ENCODE measurements around the gene TMSB4X.
"Not testable (repeated sequence)": the region's sequence is repeated elsewhere in the genome, so short reads cannot be mapped to it uniquely, and the experiment has no call there.

TMSB4X gene

GRCh38 chrX:12955882-12956703 lies 18.8 kb upstream of the TMSB4X start:
- DNase-seq (ENCODE audit: low read depth), result peak; percentile 84
- TF ChIP-seq CTCF (IDR thresholded peaks at IDR 0.05; ENCODE audit: low read length, missing control alignments), result no peak
- peak overlapping the region; percentile 14 for H3K4me3 ChIP-seq (replicated peaks; ENCODE audit: low read depth, low read length)

GRCh38 chrX:12956704-12957534 lies 18.0 kb upstream of the TMSB4X start:
- H3K4me3 ChIP-seq (replicated peaks; ENCODE audit: low read depth, low read length), result peak overlapping the region; percentile 14
- peak; percentile 64 for DNase-seq (ENCODE audit: low read depth)
- TF ChIP-seq CTCF (IDR thresholded peaks at IDR 0.05; ENCODE audit: low read length, missing control alignments), result no peak

- DNase-seq (ENCODE audit: low read depth), result no peak
- no peak overlapping the region for H3K4me3 ChIP-seq (replicated peaks; ENCODE audit: low read depth, low read length)
- no peak for TF ChIP-seq CTCF (IDR thresholded peaks at IDR 0.05; ENCODE audit: low read length, missing control alignments)
Observed at GRCh38 chrX:12958059-12958458, 16.9 kb upstream of the TMSB4X start.

GRCh38 chrX:12958461-12958860 lies 16.4 kb upstream of the TMSB4X start:
- TF ChIP-seq CTCF (IDR thresholded peaks at IDR 0.05; ENCODE audit: low read length, missing control alignments), result no peak
- H3K4me3 ChIP-seq (replicated peaks; ENCODE audit: low read depth, low read length), result no peak overlapping the region
- DNase-seq (ENCODE audit: low read depth), result no peak

- no peak for TF ChIP-seq CTCF (IDR thresholded peaks at IDR 0.05; ENCODE audit: low read length, missing control alignments)
- H3K4me3 ChIP-seq (replicated peaks; ENCODE audit: low read depth, low read length), result no peak overlapping the region
- no peak for DNase-seq (ENCODE audit: low read depth)
Observed at GRCh38 chrX:12961196-12961718, 13.7 kb upstream of the TMSB4X start.

- no peak overlapping the region for H3K4me3 ChIP-seq (replicated peaks; ENCODE audit: low read depth, low read length)
Observed at GRCh38 chrX:12962041-12962504, 12.8 kb upstream of the TMSB4X start.

GRCh38 chrX:12963210-12963850 lies 11.6 kb upstream of the TMSB4X start:
- H3K4me3 ChIP-seq (replicated peaks; ENCODE audit: low read depth, low read length); DNase-seq (ENCODE audit: low read depth): not testable (repeated sequence)

More at GRCh38 chrX:12962041-12962504, 12.8 kb upstream of the TMSB4X start:
- no peak for TF ChIP-seq CTCF (IDR thresholded peaks at IDR 0.05; ENCODE audit: low read length, missing control alignments)
- DNase-seq (ENCODE audit: low read depth), result no peak
